IMR-90 (cell line): ENCODE data around the gene BBS1. TPM values are rescaled to one million over a fixed set of nuclear protein-coding genes. Genes with fewer than 3 reads are reported as not detected.

Experiments used
- ATAC-seq: fragments of 200-7000 bp; cut with Tn5 transposase; 2 replicates; pipeline ENCODE4 v1.9.1; 2020; ENCODE audit warnings: low read depth, mild to moderate bottlenecking, moderate library complexity
- BruUV-seq: library from RNA; stranded (reverse); fragments of 400-500 nt; replicated peaks from 2 replicates; lab custom pipeline; 2021; lab: Mats Ljungman, UMichigan
- CTCF ChIA-PET: fragments of 300-600 bp; formaldehyde crosslinking; extraction: SDS; loops from one replicate; lab custom pipeline; 2021; ENCODE audit warnings: antibody characterized with exemption; lab: Yijun Ruan, JAX
- POLR2A ChIA-PET: fragments of 300-600 bp; sonication (Branson Sonifier 250); formaldehyde crosslinking; loops from one replicate; lab custom pipeline; 2022; ENCODE audit warnings: antibody characterized with exemption; ENCODE audit not compliant: unreplicated experiment; lab: Charles Lee
- DNase-seq: peaks from one replicate; pipeline ENCODE4 v3.0.0; 2013
- H2AFZ ChIP-seq: replicated peaks from 2 replicates; pipeline ENCODE3; 2013; ENCODE audit warnings: low read length, mild to moderate bottlenecking; ENCODE audit not compliant: poor library complexity
- H2AK5ac ChIP-seq: 2 replicates; pipeline ENCODE4 v1.6.1; 2013; ENCODE audit warnings: low read depth, low read length, inconsistent platforms
- H2AK9ac ChIP-seq: replicated peaks from 2 replicates; pipeline ENCODE3; 2013; ENCODE audit warnings: mild to moderate bottlenecking, low read depth, low read length, moderate library complexity; ENCODE audit not compliant: poor library complexity
- H2BK120ac ChIP-seq: 2 replicates; pipeline ENCODE4 v1.6.1; 2013; ENCODE audit warnings: low read depth, low read length, inconsistent platforms
- H2BK15ac ChIP-seq: 3 replicates; pipeline ENCODE4 v1.6.1; 2013; ENCODE audit warnings: low read depth, low read length, inconsistent platforms
- H2BK20ac ChIP-seq: 2 replicates; pipeline ENCODE4 v1.6.1; 2013; ENCODE audit warnings: low read depth, mild to moderate bottlenecking, inconsistent platforms, low read length, moderate library complexity
- H2BK5ac ChIP-seq: 2 replicates; pipeline ENCODE4 v1.6.1; 2013; ENCODE audit warnings: mild to moderate bottlenecking, low read depth, low read length, inconsistent platforms; ENCODE audit not compliant: poor library complexity, severe bottlenecking
- H3K14ac ChIP-seq: replicated peaks from 2 replicates; pipeline ENCODE4 v1.6.1; 2013; ENCODE audit warnings: low read depth, low read length, inconsistent platforms
- H3K18ac ChIP-seq: 2 replicates; pipeline ENCODE4 v1.6.1; 2013; ENCODE audit warnings: low read depth, low read length, control low read depth
- H3K23ac ChIP-seq: 2 replicates; pipeline ENCODE4 v1.6.1; 2013; ENCODE audit warnings: low read depth, low read length, inconsistent platforms
- H3K27ac ChIP-seq: 2 replicates; pipeline ENCODE4 v1.5.1; 2013; ENCODE audit warnings: mild to moderate bottlenecking, control low read depth, low read length; ENCODE audit not compliant: insufficient read depth
- H3K27me3 ChIP-seq: 2 replicates; pipeline ENCODE4 v1.6.1; 2013; ENCODE audit warnings: low read length; ENCODE audit not compliant: control insufficient read depth, insufficient read depth
- H3K36me3 ChIP-seq: 2 replicates; pipeline ENCODE4 v1.6.1; 2013; ENCODE audit warnings: low read length, mixed read lengths; ENCODE audit not compliant: control insufficient read depth, insufficient read depth
- H3K4ac ChIP-seq: 2 replicates; pipeline ENCODE4 v1.6.1; 2013; ENCODE audit warnings: low read depth, low read length, inconsistent platforms
- H3K4me1 ChIP-seq: 2 replicates; pipeline ENCODE4 v1.6.1; 2013; ENCODE audit warnings: low read length, mixed read lengths; ENCODE audit not compliant: control insufficient read depth, insufficient read depth
- H3K4me2 ChIP-seq: 2 replicates; pipeline ENCODE4 v1.6.1; 2013; ENCODE audit warnings: low read depth, mild to moderate bottlenecking, control low read depth, low read length, moderate library complexity
- H3K4me3 ChIP-seq: 2 replicates; pipeline ENCODE4 v1.5.1; 2013; ENCODE audit warnings: low read depth, mild to moderate bottlenecking, control low read depth, low read length, moderate library complexity; ENCODE audit not compliant: insufficient read depth
- H3K56ac ChIP-seq: 2 replicates; pipeline ENCODE4 v1.6.1; 2013; ENCODE audit warnings: low read length, inconsistent platforms; ENCODE audit not compliant: insufficient read depth; ENCODE audit errors: extremely low read depth
- H3K79me1 ChIP-seq, 2 experiments: 2 replicates each; pipeline ENCODE4 v1.6.1; 2013; ENCODE audit warnings: low read length in 2 of 2, inconsistent platforms in 1 of 2, low read depth in 1 of 2
- H3K9ac ChIP-seq: 2 replicates; pipeline ENCODE4 v1.6.1; 2013; ENCODE audit warnings: low read depth, low read length, control low read depth
- H3K9me1 ChIP-seq: 2 replicates; pipeline ENCODE4 v1.6.1; 2013; ENCODE audit warnings: low read length, inconsistent platforms; ENCODE audit not compliant: insufficient read depth
- H3K9me3 ChIP-seq: 2 replicates; pipeline ENCODE4 v1.6.1; 2013; ENCODE audit warnings: low read length; ENCODE audit not compliant: control insufficient read depth, insufficient read depth
- H4K20me1 ChIP-seq: 2 replicates; pipeline ENCODE4 v1.6.1; 2013; ENCODE audit warnings: low read length, inconsistent platforms; ENCODE audit not compliant: insufficient read depth
- H4K5ac ChIP-seq: 2 replicates; pipeline ENCODE4 v1.6.1; 2013; ENCODE audit warnings: mild to moderate bottlenecking, low read depth, low read length, control low read depth
- H4K8ac ChIP-seq, 2 experiments: 2 replicates each; pipeline ENCODE4 v1.6.1; 2013; ENCODE audit warnings: low read depth in 2 of 2, low read length in 2 of 2, control low read depth in 1 of 2, inconsistent platforms in 1 of 2
- H4K91ac ChIP-seq: 2 replicates; pipeline ENCODE4 v1.6.1; 2013; ENCODE audit warnings: low read depth, low read length, inconsistent platforms; ENCODE audit not compliant: insufficient read depth
- CHD1 ChIP-seq: IDR thresholded peaks from 2 replicates; pipeline ENCODE4 v1.6.1; 2012; ENCODE audit warnings: low read depth, low read length, improper control_type of control experiment
- FOS ChIP-seq: fragments of 150-350 bp; IDR thresholded peaks from 2 replicates; pipeline ENCODE4 v1.6.1; 2016; ENCODE audit warnings: low read depth, low read length
- MAFK ChIP-seq: IDR thresholded peaks from 2 replicates; pipeline ENCODE4 v1.6.1; 2012; ENCODE audit warnings: low read depth, low read length, improper control_type of control experiment
- MXI1 ChIP-seq: IDR thresholded peaks from 2 replicates; pipeline ENCODE4 v1.6.1; 2012; ENCODE audit warnings: low read depth, mild to moderate bottlenecking, low read length, moderate library complexity, borderline replicate concordance
- NFE2L2 ChIP-seq: fragments of 150-350 bp; IDR thresholded peaks from 2 replicates; pipeline ENCODE4 v1.6.1; 2016; ENCODE audit warnings: low read depth, mild to moderate bottlenecking, low read length
- SMC3 ChIP-seq: fragments of 150-350 bp; IDR thresholded peaks from 2 replicates; pipeline ENCODE4 v1.6.1; 2016; ENCODE audit warnings: low read depth, mild to moderate bottlenecking, antibody characterized with exemption, low read length, moderate library complexity
- WGBS, 2 experiments: methylation state at CpG; one replicate each; pipeline versions ENCODE4 v1.1.5 to v1.1.7; 2013; ENCODE audit warnings: missing lambda C conversion rate in 2 of 2; ENCODE audit not compliant: insufficient read length in 1 of 2; ENCODE audit errors: extremely low coverage in 2 of 2; 5-methylcytosine and 5-hydroxymethylcytosine counted together
- dilution Hi-C: fragments of 300-500 bp; cut with HindIII; formaldehyde crosslinking; loops from one replicate; pipeline ENCODE4 v1.14.3; 2018; ENCODE audit warnings: low sequenced_read_pairs; ENCODE audit not compliant: unreplicated experiment
- in situ Hi-C: fragments of 300-500 bp; cut with MboI; formaldehyde crosslinking; loops from 3 replicates; pipeline ENCODE4 v1.14.3; 2019; ENCODE audit warnings: low sequenced_read_pairs, inconsistent platforms, mixed read lengths
- intact Hi-C: fragments of 100-400 bp; cut with micrococcal nuclease; formaldehyde crosslinking; loops from 2 replicates; pipeline ENCODE4 v1.10.0; 2022
- polyA plus RNA-seq, 3 experiments: library from polyadenylated mRNA; depleted of rRNA; stranded (reverse); fragments of >200 nt; gene quantifications; 2 replicates each; pipeline ENCODE4 v1.2.3, GENCODE V29; 2012; ENCODE audit warnings: low replicate concordance in 1 of 3
- total RNA-seq: library from RNA; depleted of rRNA; stranded (reverse); fragments of >200 nt; gene quantifications from 2 replicates; pipeline ENCODE4 v1.2.3, GENCODE V29; 2012

Gene BBS1
- total and polyA plus RNA-seq, 2 of the 4 experiments (the other 2 are of a cell fraction), result 16.5 to 20.6 TPM

- no peak overlapping the region for H3K27ac ChIP-seq
- H3K4me1 ChIP-seq, result peaks cover 5% of the 10 kb centered on the region; the same call in 1 of the 2 replicates
- ChIA-PET POLR2A (no interaction called here), CTCF (no interaction called here)
- BruUV-seq, result no TSS peak
- dilution Hi-C loops (no loop called here), in situ Hi-C loops (no loop called here), intact Hi-C loops (no loop called here)
- H3K4ac ChIP-seq, result no peak overlapping the region
- no peak overlapping the region for H3K18ac ChIP-seq
- H3K36me3 ChIP-seq, result peaks cover 3% of the 10 kb centered on the region; the same call in 1 of the 2 replicates
- H4K91ac ChIP-seq, result no peak overlapping the region
- H2BK5ac ChIP-seq, result no peak overlapping the region
- H3K9me3 ChIP-seq, result no peaks in the 10 kb centered on the region
- no peak overlapping the region for H4K5ac ChIP-seq
- no peak for ATAC-seq
- H3K4me3 ChIP-seq, result no peak overlapping the region
- H3K27me3 ChIP-seq, result peaks cover 12% of the 10 kb centered on the region
- TF ChIP-seq SMC3 (no peak), FOS (no peak), CHD1 (no peak), MAFK (no peak), NFE2L2 (no peak), MXI1 (no peak)
- H3K9me1 ChIP-seq, result peaks cover 4% of the 10 kb centered on the region; the same call in 1 of the 2 replicates
- no peak overlapping the region for H2AK5ac ChIP-seq
- no peak overlapping the region for H2BK20ac ChIP-seq
- H3K9ac ChIP-seq, result no peak overlapping the region
- H3K14ac ChIP-seq, result no peak overlapping the region
- H2BK15ac ChIP-seq, result no peak overlapping the region
- peak overlapping the region; percentile 11 for H2AFZ ChIP-seq
- no peak overlapping the region for H4K8ac ChIP-seq
- H3K79me1 ChIP-seq, result no peaks in the 10 kb centered on the region
- no peak for DNase-seq
- no peak overlapping the region for H3K23ac ChIP-seq
- H3K56ac ChIP-seq, result no peak overlapping the region
- no peak overlapping the region for H3K4me2 ChIP-seq
- no peaks in the 10 kb centered on the region for H4K20me1 ChIP-seq
- no peak overlapping the region for H2BK120ac ChIP-seq
- no peak overlapping the region for H2AK9ac ChIP-seq
- 92% methylated on average over 4 of the region's 20 CpGs; no CpG with 5 or more reads in 1 of the 2 experiments for WGBS, 2 experiments
Observed at GRCh38 chr11:66562907-66563583, 52.6 kb downstream of the BBS1 start.
